AG04449 (cell line): Measurements from ENCODE around the gene SUN3.
"Not testable (repeated sequence)": the region's sequence is repeated elsewhere in the genome, so short reads cannot be mapped to it uniquely, and the experiment has no call there.

Source experiments
- CTCF ChIA-PET: fragments of 350-600 bp; formaldehyde crosslinking; extraction: SDS; loops from one replicate; lab custom pipeline; 2021; ENCODE audit warnings: antibody characterized with exemption; lab: Yijun Ruan, JAX
- POLR2A ChIA-PET: fragments of 400-600, 350-600 bp; formaldehyde crosslinking; extraction: SDS; loops from one replicate; lab custom pipeline; 2020; ENCODE audit warnings: antibody characterized with exemption, inconsistent platforms; lab: Yijun Ruan, JAX
- DNase-seq: peaks from one replicate; pipeline ENCODE4 v3.0.0-alpha.2; 2010; ENCODE audit warnings: low read depth, low spot score
- H3K4me3 ChIP-seq: 2 replicates; pipeline ENCODE4 v1.5.1; 2011; ENCODE audit warnings: low read depth, mild to moderate bottlenecking, control low read depth, low read length
- TF ChIP-seq, protein P1 (sequence below): IDR thresholded peaks from one replicate; pipeline ENCODE4 v1.5.1; 2011; ENCODE audit warnings: mild to moderate bottlenecking, moderate library complexity, low read length, control low read depth, inconsistent platforms; ENCODE audit not compliant: insufficient read depth; ENCODE audit errors: missing control alignments

Gene SUN3

DNA sequence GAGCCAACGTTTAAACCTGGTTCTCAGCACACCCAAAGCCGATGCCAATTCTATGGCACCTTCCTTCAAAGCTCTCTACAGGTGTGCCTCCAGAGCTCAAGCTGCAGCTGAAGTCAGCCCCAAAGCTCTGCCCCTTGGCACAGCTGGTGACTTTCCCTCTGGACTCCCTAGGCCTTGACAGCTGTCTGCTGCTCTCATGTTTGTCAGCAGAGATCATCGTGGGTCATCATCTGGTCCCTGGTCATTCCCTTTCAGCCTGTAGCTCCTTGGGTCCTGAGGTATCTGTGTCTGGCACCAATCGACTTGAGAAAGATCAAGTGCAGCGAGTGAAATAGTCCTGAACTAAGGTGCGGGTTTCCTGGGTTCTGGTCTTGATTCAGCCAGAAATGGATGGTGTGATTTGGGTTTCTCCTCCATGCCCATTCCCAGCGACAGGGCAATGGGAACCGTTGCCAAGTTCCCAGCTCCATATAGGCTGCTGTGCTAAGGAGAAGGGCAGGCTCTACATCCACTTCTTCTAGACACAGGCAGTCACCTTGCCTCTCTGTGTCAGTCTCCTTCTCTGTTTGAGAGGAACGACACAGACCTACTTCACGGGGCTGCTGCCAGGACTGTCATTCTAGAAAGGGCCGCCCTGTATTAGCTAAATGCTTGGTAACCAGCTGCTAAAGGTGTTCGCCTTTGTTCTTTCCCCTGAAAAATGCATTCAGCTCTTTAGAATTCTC lies 84.2 kb downstream of the SUN3 start:
- POLR2A ChIA-PET = interaction anchor here (0.8 to 1.2 kb wide), 2 partner anchors 10 to 210 kb away, joined by 3 to 4 read pairs; no protein-coding TSS in a partner anchor
- no peak for DNase-seq
- no peak overlapping the region for H3K4me3 ChIP-seq
- CTCF ChIA-PET = interaction anchor here (0.7 to 13.2 kb wide), 43 partner anchors 8 to 679 kb away, joined by 3 to 286 read pairs (median 5); no protein-coding TSS in a partner anchor
- TF ChIP-seq, protein P1, sequence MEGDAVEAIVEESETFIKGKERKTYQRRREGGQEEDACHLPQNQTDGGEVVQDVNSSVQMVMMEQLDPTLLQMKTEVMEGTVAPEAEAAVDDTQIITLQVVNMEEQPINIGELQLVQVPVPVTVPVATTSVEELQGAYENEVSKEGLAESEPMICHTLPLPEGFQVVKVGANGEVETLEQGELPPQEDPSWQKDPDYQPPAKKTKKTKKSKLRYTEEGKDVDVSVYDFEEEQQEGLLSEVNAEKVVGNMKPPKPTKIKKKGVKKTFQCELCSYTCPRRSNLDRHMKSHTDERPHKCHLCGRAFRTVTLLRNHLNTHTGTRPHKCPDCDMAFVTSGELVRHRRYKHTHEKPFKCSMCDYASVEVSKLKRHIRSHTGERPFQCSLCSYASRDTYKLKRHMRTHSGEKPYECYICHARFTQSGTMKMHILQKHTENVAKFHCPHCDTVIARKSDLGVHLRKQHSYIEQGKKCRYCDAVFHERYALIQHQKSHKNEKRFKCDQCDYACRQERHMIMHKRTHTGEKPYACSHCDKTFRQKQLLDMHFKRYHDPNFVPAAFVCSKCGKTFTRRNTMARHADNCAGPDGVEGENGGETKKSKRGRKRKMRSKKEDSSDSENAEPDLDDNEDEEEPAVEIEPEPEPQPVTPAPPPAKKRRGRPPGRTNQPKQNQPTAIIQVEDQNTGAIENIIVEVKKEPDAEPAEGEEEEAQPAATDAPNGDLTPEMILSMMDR = no peak

GRCh38 chr7:47943676-47944474 lies 85.0 kb downstream of the SUN3 start:
- DNase-seq = no peak
- no peak overlapping the region for H3K4me3 ChIP-seq
- ChIA-PET CTCF (interaction anchor here (0.7 to 13.2 kb wide), 29 partner anchors 10 to 678 kb away, joined by 3 to 286 read pairs (median 6); no protein-coding TSS in a partner anchor), POLR2A (no interaction called here)
- TF ChIP-seq, protein P1 = no peak

DNA sequence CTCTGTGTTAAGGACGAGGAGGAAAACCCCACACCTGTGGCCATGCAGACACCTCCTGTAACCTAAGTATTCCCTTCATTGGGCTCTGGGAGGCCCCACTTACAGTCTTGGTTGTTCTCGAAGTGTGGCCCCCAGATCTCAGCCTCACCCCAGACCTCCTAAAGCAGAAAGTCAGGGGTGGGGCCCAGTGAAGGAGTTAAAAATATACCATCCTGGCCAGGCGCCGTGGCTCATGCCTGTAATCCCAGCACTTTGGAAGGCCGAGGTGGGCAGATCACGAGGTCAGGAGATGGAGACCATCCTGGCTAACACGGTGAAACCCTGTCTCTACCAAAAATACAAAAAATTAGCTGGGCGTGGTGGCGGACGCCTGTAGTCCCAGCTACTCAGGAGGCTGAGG lies 86.3 kb downstream of the SUN3 start:
- POLR2A ChIA-PET, H3K4me3 ChIP-seq, DNase-seq: not testable (repeated sequence)
- CTCF ChIA-PET = interaction anchor here (1.1 to 13.2 kb wide), 5 partner anchors 26 to 213 kb away, joined by 6 to 286 read pairs (median 85); no protein-coding TSS in a partner anchor

GRCh38 chr7:47942132-47942531 lies 86.8 kb downstream of the SUN3 start:
- TF ChIP-seq, protein P1 = no peak
- no peak overlapping the region for H3K4me3 ChIP-seq
- CTCF ChIA-PET = interaction anchor here (1.0 to 13.2 kb wide), 5 partner anchors 25 to 550 kb away, joined by 3 to 240 read pairs (median 6); no protein-coding TSS in a partner anchor
- POLR2A ChIA-PET = interaction anchor here (0.6 kb wide), 1 partner anchor 155 kb away, joined by 3 read pairs; no protein-coding TSS in a partner anchor
- DNase-seq = no peak

DNA sequence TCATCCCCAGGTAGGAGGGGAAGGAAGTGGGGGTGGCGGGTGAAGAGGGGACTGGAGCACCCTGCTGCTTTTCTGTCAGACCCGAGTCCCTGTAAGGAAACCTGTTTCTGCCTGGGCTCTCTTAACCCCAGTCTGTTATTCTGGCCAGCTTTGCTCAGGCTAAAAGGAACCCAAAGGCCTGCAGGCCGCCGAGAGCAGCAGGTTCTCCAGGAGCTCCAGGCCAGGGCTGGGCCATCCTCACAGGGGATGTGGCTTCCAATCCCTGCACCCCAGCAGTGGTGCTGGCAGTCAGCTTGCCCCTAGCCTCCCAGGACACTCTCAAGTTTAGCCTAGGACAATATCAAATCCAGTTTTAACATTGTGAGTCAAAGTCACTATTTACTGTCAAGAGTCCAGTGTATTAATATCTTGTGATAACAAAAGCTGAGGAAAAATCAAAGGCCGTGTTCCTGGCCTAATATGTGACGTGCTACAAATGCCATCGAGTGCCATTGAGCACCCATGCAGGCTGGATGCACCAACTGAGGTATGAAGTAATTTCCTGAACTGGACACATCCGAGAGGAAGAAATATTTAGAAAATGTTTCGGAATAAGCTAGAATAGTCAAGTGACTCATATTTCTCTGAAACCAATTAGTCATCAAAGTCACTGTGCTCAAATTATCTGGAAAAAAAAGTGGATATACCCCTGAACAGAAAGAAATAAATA lies 87.6 kb downstream of the SUN3 start:
- CTCF ChIA-PET = interaction anchor here (0.8 to 13.2 kb wide), 14 partner anchors 10 to 675 kb away, joined by 3 to 240 read pairs (median 4); no protein-coding TSS in a partner anchor

More for the DNA sequence above, 87.6 kb downstream of the SUN3 start:
- TF ChIP-seq, protein P1 = no peak
- peak; percentile 61 for DNase-seq
- POLR2A ChIA-PET = interaction anchor here (0.6 kb wide), 1 partner anchor 154 kb away, joined by 3 read pairs; no protein-coding TSS in a partner anchor
- H3K4me3 ChIP-seq = no peak overlapping the region
